GM21825 (cell line): ENCODE data around the gene ITGA7.
"Not testable (repeated sequence)": the region's sequence is repeated elsewhere in the genome, so short reads cannot be mapped to it uniquely, and the experiment has no call there.

Experiments used
- ATAC-seq: cut with Tn5 transposase; IDR thresholded peaks from one replicate; pipeline ENCODE4 v1.9.1; 2021; ENCODE audit warnings: mild to moderate bottlenecking, moderate library complexity; ENCODE audit not compliant: unreplicated experiment

Gene ITGA7

GRCh38 chr12:55650620-55651298 lies 56.9 kb downstream of the ITGA7 start:
- not testable (repeated sequence) for ATAC-seq

GRCh38 chr12:55647027-55647426 lies 60.7 kb downstream of the ITGA7 start:
- no peak for ATAC-seq

GRCh38 chr12:55644591-55644990 lies 63.1 kb downstream of the ITGA7 start:
- ATAC-seq = no peak

- peak; percentile 42 for ATAC-seq
These were observed 65.0 kb downstream of the ITGA7 start for GRCh38 chr12:55642669-55643068.

- ATAC-seq = no peak
These were observed 65.4 kb downstream of the ITGA7 start for GRCh38 chr12:55642267-55642666.

GRCh38 chr12:55641595-55641994 lies 66.1 kb downstream of the ITGA7 start:
- no peak for ATAC-seq

- ATAC-seq = no peak
These were observed 70.2 kb downstream of the ITGA7 start for GRCh38 chr12:55637467-55637866.

- no peak for ATAC-seq
These were observed 70.9 kb downstream of the ITGA7 start, which contains the start of gene OR10P1 for GRCh38 chr12:55636853-55637252. TSS of gene OR10P1 (plus strand) at chr12:55636892. CDS start at chr12:55636892, 0 bp downstream.

GRCh38 chr12:55636116-55636655 lies 71.5 kb downstream of the ITGA7 start:
- ATAC-seq = no peak
